ENCODE measurements around the gene RERE.
A peak's percentile ranks its signal among the peaks of the same experiment; 100 is the strongest.

The RERE gene

GRCh38 chr1:8333246-8333987 lies 484.0 kb downstream of the RERE start:
- DNase-seq (ENCODE audit: low read depth in 2 of 2), result no peak

- no peak for DNase-seq (ENCODE audit: low read depth in 2 of 2)
Observed at GRCh38 chr1:8332806-8333205, 484.6 kb downstream of the RERE start.

GRCh38 chr1:8330271-8331125 lies 486.9 kb downstream of the RERE start:
- no peak for DNase-seq (ENCODE audit: low read depth in 2 of 2)

GRCh38 chr1:8329858-8330257 lies 487.6 kb downstream of the RERE start:
- no peak for DNase-seq (ENCODE audit: low read depth in 2 of 2)

GRCh38 chr1:8329439-8329838 lies 488.0 kb downstream of the RERE start:
- DNase-seq (ENCODE audit: low read depth in 2 of 2), result no peak

- DNase-seq (ENCODE audit: low read depth in 2 of 2), result no peak
Observed at GRCh38 chr1:8328271-8328670, 489.2 kb downstream of the RERE start.

- no peak for DNase-seq (ENCODE audit: low read depth in 2 of 2)
Observed at GRCh38 chr1:8326265-8326664, 491.2 kb downstream of the RERE start.

- DNase-seq (ENCODE audit: low read depth in 2 of 2), result no peak
Observed at GRCh38 chr1:8325771-8326170, 491.7 kb downstream of the RERE start.

GRCh38 chr1:8324176-8324810 lies 493.1 kb downstream of the RERE start:
- no peak for DNase-seq (ENCODE audit: low read depth in 2 of 2)

- DNase-seq (ENCODE audit: low read depth in 2 of 2), result no peak
Observed at GRCh38 chr1:8323706-8324105, 493.7 kb downstream of the RERE start.

GRCh38 chr1:8321612-8322011 lies 495.8 kb downstream of the RERE start:
- no peak for DNase-seq (ENCODE audit: low read depth in 2 of 2)

- DNase-seq (ENCODE audit: low read depth in 2 of 2), result no peak
Observed at GRCh38 chr1:8318436-8318835, 499.0 kb downstream of the RERE start.

GRCh38 chr1:8317647-8318381 lies 499.6 kb downstream of the RERE start, which contains the start of gene SLC45A1:
Gene SLC45A1 (plus strand): TSS chr1:8318114. CDS start chr1:8324330, 6,216 bp downstream.
- peak; percentile 64 to 71 for DNase-seq (ENCODE audit: low read depth in 2 of 2)

GRCh38 chr1:8315573-8316475 lies 501.6 kb downstream of the RERE start:
- no peak for DNase-seq (ENCODE audit: low read depth in 2 of 2)

- DNase-seq (ENCODE audit: low read depth in 2 of 2), result no peak
Observed at GRCh38 chr1:8314346-8315280, 502.8 kb downstream of the RERE start.

- DNase-seq (ENCODE audit: low read depth in 2 of 2), result no peak
Observed at GRCh38 chr1:8313231-8313630, 504.2 kb downstream of the RERE start.

GRCh38 chr1:8312235-8313218 lies 504.9 kb downstream of the RERE start:
- DNase-seq (ENCODE audit: low read depth in 2 of 2), result no peak

- DNase-seq (ENCODE audit: low read depth in 2 of 2), result no peak
Observed at GRCh38 chr1:8311068-8311718, 506.2 kb downstream of the RERE start.
